Measurements from ENCODE around the gene SPTBN5. TPM values are rescaled to one million over a fixed set of nuclear protein-coding genes. Genes with fewer than 3 reads are reported as not detected.

SPTBN5 gene
- total and polyA plus RNA-seq, 5 experiments from 2014 or later: 0.02 to 0.96 (median 0.81) TPM; not detected in 2

DNA sequence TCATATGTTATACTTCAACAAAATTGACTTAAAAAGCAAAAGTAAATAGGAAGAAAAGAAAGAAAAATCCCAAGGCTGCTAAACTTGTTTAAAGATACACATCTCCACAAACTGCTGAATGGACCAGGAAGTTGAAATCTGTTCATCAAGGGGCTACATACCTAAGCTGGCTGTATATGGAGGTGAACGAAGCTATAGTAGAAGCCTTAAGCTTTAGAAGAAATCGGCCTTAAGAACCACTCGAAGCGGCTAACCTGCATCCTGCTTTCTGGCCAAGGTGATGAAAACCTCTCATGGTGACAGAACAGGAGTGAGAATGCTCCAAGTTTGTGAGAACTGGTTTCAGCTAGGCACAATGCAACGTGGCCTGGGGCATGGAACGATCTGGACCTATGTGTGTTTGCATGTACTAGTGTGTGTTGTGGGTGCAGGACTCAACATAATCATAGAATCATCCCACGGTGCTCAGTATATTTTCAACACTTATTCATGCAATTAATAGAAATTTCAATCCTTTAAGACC, 31.3 kb upstream of the SPTBN5 start:
- H3K4me1 Mint-ChIP-seq: peaks cover 8 to 62% (median 14%) of the 10 kb centered on the region in 4 donors
- H3K4me3 Mint-ChIP-seq: no peak overlapping the region
- peaks cover 0 to 19% (median 5%) of the 10 kb centered on the region in 3 donors for H3K36me3 Mint-ChIP-seq
- no peaks in the 10 kb centered on the region for H3K9me3 Mint-ChIP-seq
- ATAC-seq (no peak), DNase-seq (no peak)
- POLR2A ChIA-PET: interaction anchor here (1.4 kb wide), 1 partner anchor 30 kb away, joined by 3 read pairs; no protein-coding TSS in a partner anchor
- no peaks in the 10 kb centered on the region for H3K27me3 Mint-ChIP-seq
- H3K27ac Mint-ChIP-seq: peak overlapping the region in 1 of 10 donors; percentile 51

DNA sequence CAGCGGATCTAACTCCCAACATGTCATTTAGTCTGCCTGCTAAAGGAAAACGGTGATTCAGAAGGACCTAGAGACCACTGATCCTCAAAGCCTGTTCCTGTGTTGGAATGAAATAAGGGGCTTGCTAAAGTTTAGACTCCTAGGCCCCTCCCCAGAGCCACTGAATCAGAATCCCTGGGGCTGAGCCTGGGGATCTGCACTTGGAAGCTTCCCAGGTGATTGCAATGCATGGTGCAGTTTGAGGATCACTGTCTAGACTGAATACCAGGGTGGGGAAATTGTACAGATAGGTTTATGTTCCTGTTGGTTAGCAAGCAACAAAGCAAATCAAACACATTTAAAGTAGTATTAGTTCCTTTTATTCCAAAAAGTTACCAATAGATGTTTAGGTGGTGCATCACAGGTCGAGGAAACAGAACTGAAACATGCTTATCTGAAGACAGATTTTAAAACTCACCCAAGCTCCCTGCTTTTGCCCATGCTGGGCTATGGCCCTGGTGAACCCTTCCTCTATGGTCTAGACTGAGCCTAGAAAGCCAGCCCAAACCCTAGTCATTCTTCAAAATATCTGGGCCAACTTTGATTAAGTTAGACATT, 29.6 kb upstream of the SPTBN5 start:
- Mint-ChIP-seq H3K9me3 (no peaks in the 10 kb centered on the region), H3K36me3 (peaks cover 0 to 22% (median 15%) of the 10 kb centered on the region in 3 donors), H3K27ac (peak overlapping the region in 2 of 10 donors; percentile 65 to 85), H3K4me1 (peaks cover 10 to 47% (median 14%) of the 10 kb centered on the region in 4 donors), H3K27me3 (no peaks in the 10 kb centered on the region), H3K4me3 (no peak overlapping the region)
- DNase-seq (no peak), ATAC-seq (no peak)
- POLR2A ChIA-PET: no interaction called here

DNA sequence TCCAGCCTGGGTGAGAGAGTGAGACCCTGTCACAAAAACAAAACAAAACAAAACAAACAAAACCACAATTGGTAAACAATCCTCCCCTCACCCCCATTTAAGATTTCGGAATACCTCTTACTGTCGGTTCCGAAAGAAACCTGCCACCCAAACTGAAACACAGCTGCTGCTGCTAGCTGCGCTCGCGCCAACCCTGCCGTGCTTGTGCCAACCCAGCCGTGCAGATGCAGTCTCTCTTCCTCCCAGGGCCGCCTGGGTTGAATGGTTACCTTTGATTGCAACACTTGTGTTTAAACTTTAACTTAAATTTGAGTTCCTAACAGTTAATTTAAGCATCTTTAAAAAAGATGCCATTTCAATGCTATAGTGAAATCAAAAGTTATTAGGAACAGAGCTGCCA, 28.5 kb upstream of the SPTBN5 start:
- Mint-ChIP-seq H3K36me3 (peaks cover 0 to 28% (median 15%) of the 10 kb centered on the region in 3 donors), H3K27ac (peak overlapping the region in 3 of 10 donors; percentile 19 to 46 (median 33)), H3K4me3 (no peak overlapping the region), H3K27me3 (no peaks in the 10 kb centered on the region), H3K4me1 (peaks cover 10 to 35% (median 13%) of the 10 kb centered on the region in 4 donors), H3K9me3 (no peaks in the 10 kb centered on the region)
- ATAC-seq (no peak), DNase-seq (no peak)
- POLR2A ChIA-PET: interaction anchor here (0.9 kb wide), 1 partner anchor 9 kb away, joined by 3 read pairs; no protein-coding TSS in a partner anchor

DNA sequence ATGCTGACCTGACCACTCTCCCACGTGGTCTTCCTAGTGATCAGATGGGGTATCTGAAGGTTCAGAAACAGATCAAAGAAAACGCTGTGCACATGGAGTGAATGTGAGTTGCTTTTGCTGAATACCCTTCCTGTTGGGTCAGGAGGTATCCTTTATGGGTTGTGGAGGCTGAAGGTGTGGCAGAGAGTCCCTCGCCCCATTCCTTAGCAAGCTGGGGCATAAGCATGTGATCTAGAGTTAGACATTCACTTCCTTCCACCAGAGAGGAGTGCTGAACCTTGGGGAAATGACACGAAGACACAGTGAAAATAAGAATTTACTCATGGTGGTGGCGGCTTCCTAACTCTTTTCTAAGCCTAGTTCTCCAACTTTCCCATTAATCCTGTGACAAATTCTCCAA, 27.8 kb upstream of the SPTBN5 start:
- POLR2A ChIA-PET: no interaction called here
- Mint-ChIP-seq H3K27ac (peak overlapping the region in 3 of 10 donors; percentile 22 to 43 (median 37)), H3K36me3 (peaks cover 0 to 31% (median 15%) of the 10 kb centered on the region in 3 donors), H3K4me1 (peaks cover 7 to 29% (median 7%) of the 10 kb centered on the region in 4 donors), H3K27me3 (no peaks in the 10 kb centered on the region), H3K9me3 (no peaks in the 10 kb centered on the region), H3K4me3 (no peak overlapping the region)
- ATAC-seq (no peak), DNase-seq (no peak)

DNA sequence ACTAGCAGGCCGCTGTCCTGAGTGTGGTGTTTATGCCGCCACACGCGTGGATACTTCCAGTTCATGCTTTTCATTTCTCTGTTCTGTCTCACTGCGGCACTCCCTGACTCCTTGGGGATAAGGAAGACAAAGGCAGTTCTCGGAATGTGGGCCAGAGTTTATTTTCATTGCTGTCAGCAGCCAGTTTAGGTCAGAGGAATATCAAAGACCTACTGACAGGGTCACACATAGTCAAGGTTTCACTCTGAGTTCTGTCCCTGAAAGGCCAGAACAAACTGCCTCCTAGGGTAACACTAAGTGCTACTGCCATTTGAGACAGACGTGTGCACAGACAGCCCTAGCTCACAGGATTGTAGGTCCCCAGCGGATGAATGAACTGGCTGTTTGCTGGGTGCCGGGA, 27.3 kb upstream of the SPTBN5 start:
- Mint-ChIP-seq H3K27ac (peak overlapping the region in 2 of 10 donors; percentile 17 to 22), H3K9me3 (no peaks in the 10 kb centered on the region), H3K4me1 (peaks cover 3 to 29% (median 4%) of the 10 kb centered on the region in 4 donors), H3K36me3 (peaks cover 0 to 36% (median 15%) of the 10 kb centered on the region in 3 donors), H3K4me3 (no peak overlapping the region), H3K27me3 (no peaks in the 10 kb centered on the region)
- ATAC-seq: no peak
- DNase-seq: no peak
- POLR2A ChIA-PET: no interaction called here

DNA sequence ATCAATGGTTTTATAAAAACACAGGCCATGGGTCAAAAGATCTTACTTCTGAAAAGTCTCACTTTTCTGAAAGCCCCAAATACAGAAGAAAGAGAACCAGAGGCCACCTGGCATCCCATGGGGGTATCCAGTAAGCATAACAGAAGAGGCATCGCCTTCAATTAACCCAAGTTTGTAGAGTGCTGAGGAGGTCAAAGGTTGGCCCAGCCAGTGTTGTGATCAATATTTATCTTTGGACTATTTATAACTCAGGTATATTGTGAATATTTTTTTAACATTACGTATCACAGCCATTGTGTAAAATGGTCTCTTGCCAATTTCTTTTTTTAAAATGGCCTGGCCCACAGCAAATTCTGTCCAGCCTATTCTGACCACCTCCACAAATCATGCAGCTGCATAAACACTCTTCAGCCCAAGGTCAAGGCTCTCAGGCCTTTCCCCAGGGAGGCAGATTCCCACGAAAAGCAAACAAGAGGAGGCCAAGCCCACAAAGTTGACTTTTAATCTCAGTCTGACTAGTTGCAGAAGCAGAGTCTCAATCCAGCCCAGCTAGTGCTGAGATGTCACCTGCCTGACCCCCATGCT, 26.2 kb upstream of the SPTBN5 start:
- POLR2A ChIA-PET: interaction anchor here (1.3 kb wide), 1 partner anchor 25 kb away, joined by 3 read pairs; no protein-coding TSS in a partner anchor

DNA sequence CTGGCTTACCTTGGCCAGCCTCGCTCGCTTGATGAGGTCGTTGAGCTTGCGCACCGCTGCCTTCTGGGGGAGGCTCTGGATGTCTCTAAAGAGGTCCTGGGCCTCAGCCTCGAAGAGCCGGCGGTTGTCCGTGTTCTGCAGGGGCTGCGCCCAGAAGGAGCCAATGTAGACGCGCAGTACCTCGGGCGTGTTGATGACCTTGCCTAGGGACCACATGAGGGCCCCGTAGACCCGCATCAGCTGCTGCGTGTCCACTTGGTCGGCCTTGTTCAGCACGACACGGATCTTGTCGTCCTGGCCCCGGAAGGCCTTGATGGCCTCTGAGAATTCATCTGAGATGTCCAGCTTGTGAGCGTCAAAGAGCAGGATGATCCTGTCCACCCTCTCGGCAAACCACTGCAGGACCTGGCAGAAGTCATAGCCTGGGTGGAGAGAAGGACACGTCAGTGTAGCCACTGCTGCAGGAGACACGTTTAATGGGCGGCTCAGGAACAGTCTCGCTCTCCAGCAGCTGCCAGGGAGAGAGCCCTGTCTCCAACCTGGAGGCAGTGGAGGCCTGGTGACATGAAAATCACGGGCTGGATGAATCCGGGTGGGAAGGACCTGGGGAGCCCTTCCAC, 25.5 kb upstream of the SPTBN5 start:
- no peaks in the 10 kb centered on the region for H3K27me3 Mint-ChIP-seq
- DNase-seq (no peak), ATAC-seq (no peak)
- H3K4me3 Mint-ChIP-seq: no peak overlapping the region
- peaks cover 0 to 23% (median 4%) of the 10 kb centered on the region in 4 donors for H3K4me1 Mint-ChIP-seq
- POLR2A ChIA-PET: interaction anchor here (1.3 kb wide), 1 partner anchor 25 kb away, joined by 3 read pairs; no protein-coding TSS in a partner anchor
- peaks cover 0 to 37% (median 15%) of the 10 kb centered on the region in 3 donors for H3K36me3 Mint-ChIP-seq
- no peaks in the 10 kb centered on the region for H3K9me3 Mint-ChIP-seq
- peak overlapping the region in 1 of 10 donors; percentile 19 for H3K27ac Mint-ChIP-seq

More for the DNA sequence above, 26.2 kb upstream of the SPTBN5 start:
- ATAC-seq (no peak), DNase-seq (no peak)
- H3K4me1 Mint-ChIP-seq: peaks cover 0 to 26% (median 3%) of the 10 kb centered on the region in 4 donors
- no peak overlapping the region for H3K4me3 Mint-ChIP-seq
- H3K36me3 Mint-ChIP-seq: peaks cover 0 to 40% (median 18%) of the 10 kb centered on the region in 3 donors
- H3K27ac Mint-ChIP-seq: peak overlapping the region in 1 of 10 donors; percentile 25
- H3K27me3 Mint-ChIP-seq: no peaks in the 10 kb centered on the region
- H3K9me3 Mint-ChIP-seq: no peaks in the 10 kb centered on the region

DNA sequence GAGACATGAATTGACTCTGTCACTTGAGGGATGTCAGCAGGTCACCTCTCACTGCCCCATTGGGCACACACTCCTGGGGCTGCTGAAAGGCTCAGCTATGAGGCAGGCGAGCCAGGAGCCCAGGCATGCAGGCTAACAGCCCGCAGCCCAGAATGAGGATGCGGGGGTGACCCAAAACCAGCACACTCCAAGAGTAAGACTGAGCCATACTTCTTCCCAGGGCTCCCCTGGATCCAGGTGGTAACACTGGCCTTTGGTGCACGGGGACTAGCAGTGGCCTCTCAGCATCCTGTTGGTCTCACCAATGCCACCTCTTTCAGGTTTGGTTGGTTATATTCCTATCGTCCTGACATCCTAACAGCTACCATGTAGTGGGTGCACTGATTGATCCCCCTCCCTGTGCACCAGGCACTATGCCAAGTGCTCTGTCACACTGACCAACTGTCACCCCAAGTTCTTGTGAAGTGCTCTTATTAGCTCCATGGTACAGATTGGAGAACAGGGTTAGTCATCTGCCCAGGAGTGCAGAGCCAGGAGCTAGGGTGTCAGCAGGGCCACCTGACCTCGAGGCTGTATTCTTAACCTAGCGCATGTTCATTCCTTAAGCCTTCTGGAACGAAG, 24.8 kb upstream of the SPTBN5 start:
- H3K36me3 Mint-ChIP-seq: peaks cover 0 to 32% (median 13%) of the 10 kb centered on the region in 3 donors
- H3K27me3 Mint-ChIP-seq: no peaks in the 10 kb centered on the region
- DNase-seq (no peak), ATAC-seq (no peak)
- POLR2A ChIA-PET: interaction anchor here (1.3 kb wide), 1 partner anchor 24 kb away, joined by 3 read pairs; no protein-coding TSS in a partner anchor
- H3K4me3 Mint-ChIP-seq: no peak overlapping the region
- H3K9me3 Mint-ChIP-seq: no peaks in the 10 kb centered on the region
- peak overlapping the region in 2 of 10 donors; percentile 24 to 48 for H3K27ac Mint-ChIP-seq
- H3K4me1 Mint-ChIP-seq: peaks cover 0 to 19% (median 7%) of the 10 kb centered on the region in 4 donors

DNA sequence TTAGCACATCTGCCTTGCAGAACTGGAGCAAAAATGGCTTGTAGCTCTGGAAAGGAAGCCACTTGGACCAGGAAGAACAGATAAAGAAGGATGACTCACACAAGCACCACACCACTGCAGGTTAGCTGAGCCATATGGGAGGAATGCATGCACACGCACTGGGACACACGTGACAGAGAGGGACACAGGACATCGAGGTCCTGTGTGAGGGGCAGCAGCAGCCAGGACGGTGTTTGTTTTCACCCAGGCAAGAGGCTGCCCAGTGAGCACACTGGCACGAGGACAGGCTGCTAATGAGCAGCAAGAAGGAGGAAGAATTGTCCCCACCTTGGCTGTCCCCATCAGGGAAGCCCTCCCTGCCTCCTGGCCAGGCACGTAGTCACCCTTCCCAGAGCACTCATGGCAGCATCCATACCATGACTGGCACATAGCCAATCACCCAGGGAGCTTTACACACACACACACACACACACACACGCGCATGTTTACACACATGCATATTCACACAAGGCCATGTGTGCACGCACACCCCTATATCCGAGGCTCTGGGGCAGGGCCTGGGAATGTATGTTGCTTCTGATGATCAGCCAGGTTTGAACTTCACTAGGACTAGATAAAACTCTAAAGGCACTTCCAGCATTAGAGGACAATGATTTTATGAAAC, 24.0 kb upstream of the SPTBN5 start:
- H3K27me3 Mint-ChIP-seq: no peaks in the 10 kb centered on the region
- POLR2A ChIA-PET: no interaction called here
- H3K36me3 Mint-ChIP-seq: peaks cover 0 to 34% (median 13%) of the 10 kb centered on the region in 3 donors

DNA sequence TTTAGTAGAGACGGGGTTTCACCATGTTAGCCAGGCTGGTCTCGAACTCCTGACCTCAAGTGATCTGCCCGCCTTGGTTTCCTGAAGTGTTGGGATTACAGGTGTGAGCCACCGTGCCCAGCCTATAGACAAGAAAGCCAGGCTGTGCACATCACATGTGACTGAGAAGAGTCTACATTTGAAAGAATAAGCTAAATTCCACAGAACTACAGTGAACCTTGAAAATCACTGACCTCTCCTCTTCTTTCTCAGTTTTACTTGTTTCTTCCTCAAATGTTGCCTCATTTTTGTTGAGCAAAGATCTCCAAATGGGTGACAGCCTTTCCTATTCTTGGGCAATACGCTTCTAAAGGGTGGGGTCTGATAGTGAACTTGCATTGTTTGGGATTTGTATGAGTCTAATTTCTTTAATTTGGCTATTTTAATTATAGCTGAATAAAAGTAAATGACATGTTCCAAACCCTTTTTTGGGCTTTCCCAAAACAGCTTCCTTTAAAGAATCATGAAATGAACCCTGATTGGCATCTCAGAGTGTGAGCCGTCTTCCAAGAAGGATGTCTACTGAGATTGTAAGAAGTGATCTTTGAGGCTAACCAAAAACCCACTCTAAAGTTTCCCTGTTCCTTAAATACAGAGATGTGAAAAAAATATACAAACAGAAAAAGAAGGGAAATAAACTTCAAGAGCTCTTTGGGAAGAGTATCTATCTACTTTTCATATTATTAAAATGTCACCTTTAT, 21.6 kb upstream of the SPTBN5 start:
- peaks cover 0 to 31% (median 13%) of the 10 kb centered on the region in 3 donors for H3K36me3 Mint-ChIP-seq

More for the DNA sequence above, 24.0 kb upstream of the SPTBN5 start:
- Mint-ChIP-seq H3K4me3 (no peak overlapping the region), H3K27ac (peak overlapping the region in 2 of 10 donors; percentile 22 to 65), H3K9me3 (no peaks in the 10 kb centered on the region), H3K4me1 (peaks cover 0 to 12% (median 7%) of the 10 kb centered on the region in 4 donors)
- ATAC-seq (no peak), DNase-seq (no peak)

DNA sequence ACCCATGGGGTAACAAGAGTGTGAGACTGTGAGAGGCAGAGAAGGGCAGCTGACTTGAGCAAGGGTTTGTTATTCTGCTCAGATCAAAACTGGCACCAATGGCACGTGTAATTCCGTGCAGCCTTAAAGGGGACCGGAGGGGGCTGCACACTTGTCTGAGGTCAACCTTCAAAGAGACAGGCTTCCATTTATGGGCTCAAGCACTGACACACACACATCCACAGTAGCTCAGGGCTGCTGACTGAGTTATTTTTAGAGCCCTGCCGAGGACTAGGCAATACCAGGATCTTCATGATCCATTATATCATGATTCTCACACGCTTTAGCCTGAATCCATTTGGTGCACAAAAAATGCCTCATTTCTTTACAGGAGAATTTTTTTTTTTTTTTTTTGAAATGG, 20.6 kb upstream of the SPTBN5 start:
- no peaks in the 10 kb centered on the region for H3K27me3 Mint-ChIP-seq
- no peaks in the 10 kb centered on the region for H3K9me3 Mint-ChIP-seq
- H3K4me1 Mint-ChIP-seq: peaks cover 0 to 12% (median 7%) of the 10 kb centered on the region in 4 donors
- no peak overlapping the region for H3K4me3 Mint-ChIP-seq
- peak in 1 of 2 donors; percentile 17 for ATAC-seq
- POLR2A ChIA-PET: no interaction called here
- peak overlapping the region in 5 of 10 donors; percentile 5 to 71 (median 52) for H3K27ac Mint-ChIP-seq
- no peak for DNase-seq
- H3K36me3 Mint-ChIP-seq: peaks cover 0 to 34% (median 11%) of the 10 kb centered on the region in 3 donors

More for the DNA sequence above, 21.6 kb upstream of the SPTBN5 start:
- Mint-ChIP-seq H3K9me3 (no peaks in the 10 kb centered on the region), H3K27me3 (no peaks in the 10 kb centered on the region), H3K27ac (peak overlapping the region in 4 of 10 donors; percentile 33 to 61 (median 44)), H3K4me1 (peaks cover 0 to 12% (median 7%) of the 10 kb centered on the region in 4 donors), H3K4me3 (no peak overlapping the region)
- POLR2A ChIA-PET: interaction anchor here (1.0 kb wide), 1 partner anchor 22 kb away, joined by 3 read pairs; no protein-coding TSS in a partner anchor
- DNase-seq: no peak
- no peak for ATAC-seq

All from naive thymus-derived CD8-positive, alpha-beta T cell (primary cell).